GM18861 (cell line): ENCODE measurements around the gene TIMP2.
"Not testable (repeated sequence)": the region's sequence is repeated elsewhere in the genome, so short reads cannot be mapped to it uniquely, and the experiment has no call there.

Experiments
- ATAC-seq: cut with Tn5 transposase; IDR thresholded peaks from one replicate; pipeline ENCODE4 v1.9.1; 2021; ENCODE audit not compliant: unreplicated experiment

The TIMP2 gene, protein sequence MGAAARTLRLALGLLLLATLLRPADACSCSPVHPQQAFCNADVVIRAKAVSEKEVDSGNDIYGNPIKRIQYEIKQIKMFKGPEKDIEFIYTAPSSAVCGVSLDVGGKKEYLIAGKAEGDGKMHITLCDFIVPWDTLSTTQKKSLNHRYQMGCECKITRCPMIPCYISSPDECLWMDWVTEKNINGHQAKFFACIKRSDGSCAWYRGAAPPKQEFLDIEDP

DNA sequence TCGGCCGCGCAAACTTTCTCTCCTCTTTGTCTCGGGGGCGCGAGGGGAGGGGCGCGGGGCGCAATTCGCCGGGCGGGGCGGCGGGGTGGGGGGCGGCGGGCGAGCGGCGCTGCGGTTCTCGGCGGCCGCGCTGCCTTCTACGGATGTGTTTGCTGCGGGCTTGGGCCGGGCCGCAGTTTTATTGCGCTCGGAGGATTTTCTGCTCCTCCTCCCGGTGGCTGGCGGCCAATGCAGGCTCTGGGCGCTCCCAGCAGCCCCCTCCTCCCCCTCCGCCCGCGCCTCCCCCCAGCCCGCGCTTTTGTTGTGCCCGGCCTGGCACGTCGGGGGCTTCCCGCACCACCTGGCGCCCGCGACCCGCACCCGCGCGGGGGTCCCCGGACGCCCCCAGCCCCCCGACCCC, at the start of gene TIMP2:
Gene TIMP2, minus strand, starts transcription at position 154 of the 400 bp plus-strand sequence. CDS start 299 bp downstream, outside the sequence.
- no peak for ATAC-seq

DNA sequence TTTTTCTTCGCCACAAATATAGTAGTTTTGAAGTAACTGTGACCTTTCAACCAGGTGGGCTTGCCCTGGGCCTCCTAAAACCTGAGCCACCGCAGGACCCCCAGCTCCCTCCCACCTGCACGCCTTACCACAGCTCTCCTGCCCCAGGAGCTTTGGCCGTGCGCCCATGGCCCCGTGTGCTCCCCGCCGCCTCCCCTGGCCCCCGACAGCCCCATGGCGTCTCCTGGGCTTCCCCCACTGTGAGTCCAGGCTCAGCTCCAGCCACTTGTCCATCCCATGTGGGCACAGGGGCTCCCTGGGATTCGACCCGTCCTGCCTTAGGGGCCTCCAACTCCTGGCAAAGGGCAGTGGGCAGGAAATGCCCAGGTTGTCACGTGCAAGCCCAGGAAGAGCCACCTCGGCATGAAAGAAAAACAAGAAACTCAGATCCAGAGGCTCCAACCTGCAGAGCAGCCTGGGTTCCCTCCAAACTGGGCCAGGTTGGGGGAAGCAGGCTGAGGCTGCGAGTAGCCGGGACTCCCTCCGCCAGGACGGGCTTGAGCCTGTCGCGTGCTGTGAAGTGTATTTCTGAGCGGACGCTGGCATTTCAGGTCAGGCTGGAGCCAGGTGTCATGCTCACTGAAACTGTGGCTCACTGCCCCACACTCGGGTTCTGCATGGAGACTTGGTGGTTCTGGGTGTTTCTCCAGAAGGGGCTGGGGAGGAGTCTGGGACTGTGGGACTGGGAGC, 48.8 kb upstream of the TIMP2 start:
- ATAC-seq: no peak

DNA sequence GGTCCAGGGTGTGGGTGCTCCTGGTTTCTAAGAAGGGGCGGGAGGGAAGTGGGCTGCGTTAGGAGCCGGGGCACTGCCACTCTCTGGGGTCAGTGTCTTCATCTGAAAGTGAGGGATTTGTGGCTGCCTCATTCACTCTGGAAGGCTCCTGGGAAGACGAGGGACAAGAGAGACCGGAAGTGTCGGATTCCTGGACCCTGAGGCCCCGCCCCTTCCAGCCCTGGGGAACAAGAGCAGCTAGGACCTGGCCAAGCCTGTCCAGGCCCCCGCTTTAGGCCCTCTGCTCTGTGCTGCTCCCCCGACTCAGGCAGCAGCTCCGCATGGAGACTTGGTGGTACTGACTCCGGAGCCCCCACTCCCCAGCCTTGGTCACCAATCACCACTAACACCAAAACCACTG, 48.0 kb upstream of the TIMP2 start:
- ATAC-seq: no peak

DNA sequence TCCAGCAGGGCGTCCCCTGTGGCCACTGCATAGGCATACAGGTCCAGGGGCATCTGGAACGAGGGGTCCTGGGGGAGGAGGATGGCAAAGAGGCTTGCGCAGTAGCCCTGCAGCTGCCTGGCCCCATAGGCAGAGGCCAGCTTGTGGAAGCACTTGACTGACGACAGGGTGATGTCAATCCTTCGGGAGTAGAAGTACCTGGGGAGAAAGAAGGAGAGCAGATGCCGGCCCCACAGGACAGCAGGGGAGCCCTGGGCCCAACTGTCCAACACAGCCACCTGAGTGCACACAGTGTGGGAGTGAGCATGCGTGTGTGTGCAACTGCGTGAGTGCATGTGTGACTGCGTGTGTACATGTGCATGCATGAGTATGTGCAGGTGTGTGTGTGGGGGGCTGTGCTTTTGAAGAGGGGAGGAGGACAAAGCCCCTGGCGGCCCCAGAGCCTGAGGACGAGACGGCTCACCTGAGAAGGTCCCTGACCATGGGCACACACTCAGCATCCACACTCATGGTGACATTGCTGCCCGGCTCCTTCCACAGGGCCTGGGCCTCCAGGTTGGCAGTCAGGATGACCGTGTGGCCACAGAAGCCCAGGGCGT, 47.4 kb upstream of the TIMP2 start:
- no peak for ATAC-seq

DNA sequence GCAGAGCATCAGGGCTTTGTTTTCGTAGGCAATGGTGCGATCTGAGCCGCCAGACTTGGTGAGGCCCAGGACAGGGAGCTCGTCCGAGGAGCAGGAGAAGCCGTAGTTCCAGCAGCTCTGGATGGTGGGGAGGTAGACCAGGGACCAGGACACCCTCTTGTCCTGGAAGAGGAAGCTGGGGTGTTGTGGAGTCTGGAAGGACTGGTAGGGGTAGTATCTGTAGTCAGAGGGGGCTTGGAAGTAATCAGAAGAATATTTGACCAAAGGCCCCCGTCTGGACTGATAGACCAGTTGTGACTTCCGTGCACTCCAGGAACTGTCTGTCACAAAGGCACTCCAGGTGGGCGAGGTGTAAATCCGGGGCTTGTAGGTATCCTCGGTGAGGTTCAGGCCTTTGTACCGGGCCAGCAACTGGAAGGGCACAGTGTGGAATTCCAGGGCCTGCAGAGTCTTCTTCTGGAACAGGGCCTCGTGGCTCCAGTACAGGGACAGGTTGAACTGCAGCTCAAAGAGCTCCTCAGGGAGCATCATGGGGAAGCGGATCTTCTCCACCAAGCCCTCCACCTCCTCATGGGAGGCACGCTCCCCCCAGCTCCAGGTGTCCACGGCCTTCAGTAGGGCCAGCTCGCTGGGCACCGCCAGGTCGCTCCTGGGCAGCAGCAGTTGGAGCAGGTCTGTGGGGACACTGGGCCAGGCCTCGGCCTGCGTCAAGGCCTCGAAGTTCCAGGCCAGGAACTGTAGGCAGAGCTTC, 46.7 kb upstream of the TIMP2 start:
- no peak for ATAC-seq

DNA sequence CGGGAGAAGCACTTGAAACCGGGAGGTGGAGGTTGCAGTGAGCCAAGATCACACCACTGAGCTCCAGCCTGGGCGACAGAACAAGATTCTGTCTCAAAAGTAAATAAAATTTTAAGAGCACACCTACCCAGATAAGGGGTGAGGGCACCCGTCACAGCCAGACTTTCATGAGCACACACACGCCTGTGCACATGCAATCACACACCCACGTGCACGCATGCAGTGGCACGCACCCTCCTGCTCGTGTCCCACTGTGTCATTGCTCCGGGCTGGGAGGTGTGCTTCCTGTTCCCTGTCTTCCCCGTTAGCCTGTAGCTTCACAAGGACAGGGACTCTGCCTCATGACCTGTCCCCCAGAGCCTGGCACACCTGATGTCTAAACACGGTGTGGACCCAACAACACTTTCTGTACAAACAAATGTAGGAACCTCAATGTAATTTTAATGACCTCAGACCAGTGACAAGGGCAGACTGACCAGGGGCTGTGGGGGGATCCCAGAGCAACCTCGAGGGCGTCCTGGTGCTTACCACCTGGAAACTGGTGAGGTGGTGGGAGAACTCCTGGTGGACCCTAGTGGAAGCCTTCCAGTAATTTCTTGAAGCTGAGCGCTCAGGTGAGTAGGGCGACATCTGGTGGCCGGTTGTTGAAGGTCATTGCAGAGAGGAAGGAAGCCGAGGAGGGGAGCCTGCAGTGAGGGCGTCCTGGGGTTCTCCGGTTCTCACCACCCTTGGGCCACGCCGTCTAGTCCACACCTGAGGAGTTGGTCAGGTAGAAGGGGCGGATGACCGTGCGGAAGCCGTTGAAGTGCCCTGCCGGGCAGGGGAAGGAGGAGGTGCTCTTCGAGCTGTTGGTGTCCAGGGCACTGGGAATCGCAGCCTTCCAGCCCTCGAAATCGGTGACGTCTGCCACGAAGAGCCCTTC, 45.9 kb upstream of the TIMP2 start:
- ATAC-seq: no peak

DNA sequence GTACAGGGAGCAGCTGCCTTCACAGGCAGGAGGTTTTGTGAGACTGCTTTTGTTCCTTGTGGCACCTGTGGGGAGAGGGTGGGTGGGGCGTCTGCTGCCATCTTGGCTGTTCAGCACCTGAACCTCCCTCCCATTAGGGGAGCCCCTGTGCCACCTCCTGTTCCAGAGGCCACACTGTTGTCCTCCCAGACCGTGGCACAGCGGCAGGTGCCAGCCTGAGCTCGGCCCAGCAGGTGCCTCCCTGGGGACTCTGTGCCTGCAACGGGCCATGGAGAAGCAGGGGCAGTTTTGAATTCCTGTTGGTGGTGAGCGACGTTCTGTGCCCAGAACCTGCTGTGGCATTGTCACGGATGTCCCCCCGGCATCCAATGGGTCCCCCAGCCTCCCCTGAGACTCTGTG, 44.7 kb upstream of the TIMP2 start:
- ATAC-seq: no peak

DNA sequence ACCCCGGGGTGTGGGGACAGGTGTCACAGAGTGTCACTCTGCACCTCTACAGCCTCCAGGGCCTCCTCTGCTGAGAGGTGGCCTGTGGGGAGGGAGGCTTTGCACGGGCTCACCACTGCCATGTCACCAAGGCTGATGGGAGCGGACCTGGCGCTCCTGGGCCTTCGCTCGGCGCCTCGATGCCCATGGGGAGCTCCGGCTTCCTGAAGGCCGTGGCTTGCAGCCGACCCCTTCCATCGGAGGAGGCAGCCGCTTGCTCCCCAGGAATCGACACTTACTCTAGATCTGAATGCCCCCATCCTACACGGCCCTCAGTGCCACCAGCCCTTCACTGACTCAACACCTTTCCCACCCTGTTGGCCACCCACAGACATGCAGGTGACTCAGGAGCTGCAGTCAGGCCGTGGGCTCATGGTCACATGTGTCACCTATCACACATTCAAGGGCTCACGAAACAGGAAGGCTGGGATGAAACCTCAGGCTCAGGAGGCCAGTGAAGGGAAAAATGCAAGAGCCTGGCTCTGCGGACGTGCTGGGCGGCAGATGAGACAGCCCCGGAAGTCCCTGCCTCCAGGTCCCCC, 42.7 kb upstream of the TIMP2 start:
- no peak for ATAC-seq

DNA sequence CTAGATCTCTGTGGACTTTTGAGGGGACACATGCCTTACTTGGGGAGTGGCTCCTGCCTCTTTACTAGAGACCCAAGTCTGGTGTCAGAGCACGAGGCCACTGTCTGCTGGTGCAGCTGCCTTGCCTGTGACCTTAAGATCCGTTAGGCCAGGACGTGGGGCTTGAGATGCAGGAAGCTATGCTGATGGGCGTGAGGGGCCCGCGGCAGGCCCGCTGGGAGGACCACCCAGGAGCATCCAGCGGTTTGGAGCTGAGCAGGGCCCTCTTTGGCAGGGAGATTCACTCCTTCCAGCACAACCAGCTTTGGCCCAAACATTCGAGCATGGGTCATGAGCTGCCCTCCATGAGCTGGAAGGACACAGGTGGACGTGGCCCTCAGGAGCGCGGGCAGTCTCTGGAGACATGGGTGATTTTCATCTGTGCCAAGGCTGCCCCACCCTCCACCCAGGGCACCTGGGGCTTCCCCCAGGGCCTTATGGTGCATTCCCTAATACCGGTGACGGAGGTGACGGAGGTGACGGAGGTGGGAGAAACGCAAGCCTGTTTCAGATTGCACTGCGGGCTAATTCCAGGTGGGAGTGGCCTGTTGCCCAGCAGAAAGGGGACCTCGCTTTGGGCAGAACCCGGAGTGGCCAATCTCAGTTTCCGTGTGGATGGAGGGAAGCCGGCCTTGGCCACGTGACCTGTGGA, 41.9 kb upstream of the TIMP2 start:
- no peak for ATAC-seq

DNA sequence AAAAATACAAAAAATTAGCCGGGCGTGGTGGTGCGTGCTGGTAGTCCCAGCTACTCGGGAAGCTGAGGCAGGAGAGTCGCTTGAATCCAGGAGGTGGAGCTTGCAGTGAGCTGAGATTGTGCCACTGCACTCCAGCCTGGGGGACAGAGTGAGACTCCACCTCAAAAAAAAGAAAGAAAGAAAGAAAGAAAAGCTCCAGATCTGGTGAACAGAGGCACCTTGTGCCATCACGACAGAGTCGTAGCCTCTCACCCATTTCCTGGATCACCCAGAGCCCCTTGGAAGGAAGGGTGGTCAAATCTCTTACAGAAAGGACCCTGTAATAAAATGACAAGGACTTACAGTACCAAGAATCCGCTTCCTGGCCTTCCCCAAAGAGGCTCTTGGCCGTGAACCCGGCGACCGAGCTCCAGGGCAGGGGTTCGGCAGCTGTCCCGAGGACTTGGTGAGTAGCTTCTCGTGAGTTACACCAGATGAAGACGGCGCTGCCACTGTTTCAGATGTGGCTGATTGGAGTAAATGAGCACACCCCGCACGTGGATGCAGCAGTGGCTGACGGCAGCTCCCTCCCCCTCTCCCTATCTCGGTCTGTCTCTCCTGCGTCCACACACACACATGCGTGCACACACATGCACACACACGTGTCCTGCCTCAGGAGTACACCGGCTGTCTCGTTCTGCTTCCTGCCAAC, 41.1 kb upstream of the TIMP2 start:
- ATAC-seq: no peak

DNA sequence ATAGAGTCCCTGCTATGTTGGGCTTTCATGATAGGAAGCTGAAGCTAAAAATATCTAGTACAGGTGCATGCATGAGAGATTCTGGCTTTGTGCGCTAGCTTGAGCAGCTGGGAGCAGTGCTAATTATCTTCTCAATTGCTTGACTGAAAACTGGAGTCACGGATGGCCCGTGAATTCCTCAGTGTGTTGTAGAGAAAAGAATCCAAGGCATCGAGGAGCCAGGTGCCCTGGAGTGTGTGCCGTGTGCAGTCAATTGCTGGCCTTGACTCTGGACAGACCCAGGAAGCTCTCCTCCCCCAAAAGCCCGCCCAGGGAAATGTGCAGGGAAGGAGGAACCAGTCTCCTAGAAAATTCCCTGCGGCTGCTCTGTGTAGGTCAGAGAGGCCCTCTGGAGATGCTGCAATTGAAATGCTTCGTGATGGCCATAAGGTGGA, 40.3 kb upstream of the TIMP2 start:
- no peak for ATAC-seq

DNA sequence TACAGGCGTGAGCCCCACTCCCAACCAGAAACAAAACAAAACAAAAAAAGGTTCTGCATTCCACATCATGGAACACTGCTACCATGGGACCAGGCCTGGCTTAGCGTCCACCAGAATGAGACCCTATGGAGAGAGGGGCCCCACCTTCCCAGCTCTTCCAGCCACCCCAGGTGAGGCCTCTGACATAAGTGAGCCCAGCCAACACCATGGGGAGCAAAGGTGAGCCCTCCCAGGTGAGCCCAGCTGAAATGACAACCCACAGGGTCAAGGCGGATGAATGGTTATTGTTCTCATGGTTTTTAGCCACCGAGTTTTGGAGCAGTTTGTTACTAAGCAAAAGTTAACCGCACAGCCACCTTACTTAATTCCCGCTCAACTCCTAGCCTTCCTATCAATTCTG, 38.2 kb upstream of the TIMP2 start:
- ATAC-seq: no peak

DNA sequence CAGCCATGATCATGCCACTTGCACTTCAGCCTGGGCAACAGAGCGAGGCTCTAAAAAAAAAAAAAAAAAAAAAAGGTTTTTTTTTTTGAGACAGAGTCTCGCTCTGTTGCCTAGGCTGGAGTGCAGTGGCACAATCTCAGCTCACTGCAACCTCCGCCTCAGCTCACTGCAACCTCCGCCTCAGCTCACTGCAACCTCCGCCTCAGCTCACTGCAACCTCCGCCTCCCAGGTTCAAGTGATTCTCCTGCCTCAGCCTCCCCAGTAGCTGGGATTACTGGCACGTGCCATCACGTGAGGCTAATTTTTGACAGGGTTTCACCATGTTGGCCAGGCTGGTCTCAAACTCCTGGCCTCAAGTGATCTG, 37.8 kb upstream of the TIMP2 start:
- ATAC-seq: not testable (repeated sequence)

DNA sequence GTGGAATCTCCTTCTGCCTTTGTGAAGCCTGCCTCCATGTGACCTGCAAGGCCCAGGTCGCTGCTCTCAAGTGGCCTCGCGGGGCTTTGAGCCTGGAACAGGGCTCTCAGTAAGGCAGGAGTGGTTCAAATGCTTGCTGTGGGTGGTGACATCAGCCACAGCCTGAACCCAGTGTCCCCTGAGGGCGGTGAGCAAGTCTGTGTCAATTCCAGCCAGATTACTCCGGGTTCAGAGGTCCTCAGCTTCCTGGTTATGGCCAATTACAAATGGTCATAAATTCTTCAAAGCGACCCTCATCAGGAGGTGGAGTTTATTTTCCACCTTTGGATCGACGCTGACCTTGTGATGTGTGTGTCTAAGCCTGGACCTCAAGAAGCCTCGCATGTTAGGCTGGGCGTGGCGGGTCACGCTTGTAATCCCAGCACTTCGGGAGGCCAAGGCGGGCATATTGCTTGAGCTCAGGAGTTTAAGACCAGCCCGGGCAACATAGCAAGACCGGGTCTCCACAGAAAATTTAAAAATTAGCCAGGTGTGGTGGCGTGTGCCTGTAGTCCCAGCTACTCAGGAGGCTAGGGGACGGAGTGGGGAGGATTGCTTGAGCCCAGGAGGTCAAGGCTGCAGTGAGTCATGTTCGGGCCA, 37.3 kb upstream of the TIMP2 start:
- no peak for ATAC-seq

DNA sequence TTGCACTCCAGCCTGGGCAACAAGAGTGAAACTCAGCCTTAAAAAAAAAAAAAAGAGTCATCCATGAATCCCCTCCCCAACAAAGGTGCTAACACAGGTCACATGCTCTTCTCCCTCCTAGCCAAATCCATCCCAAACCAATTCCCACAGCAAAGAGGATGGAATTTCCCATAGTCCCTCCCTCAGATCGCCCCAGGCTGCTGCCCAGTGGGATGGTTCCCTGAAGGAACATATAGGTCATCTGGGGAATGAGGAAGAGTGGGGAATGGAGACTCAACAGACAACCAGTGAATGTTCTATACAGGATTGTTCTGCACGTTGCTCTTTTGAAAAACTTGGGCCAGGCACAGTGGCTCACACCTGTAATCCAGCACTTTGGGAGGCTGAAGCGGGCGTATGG, 36.4 kb upstream of the TIMP2 start:
- no peak for ATAC-seq

DNA sequence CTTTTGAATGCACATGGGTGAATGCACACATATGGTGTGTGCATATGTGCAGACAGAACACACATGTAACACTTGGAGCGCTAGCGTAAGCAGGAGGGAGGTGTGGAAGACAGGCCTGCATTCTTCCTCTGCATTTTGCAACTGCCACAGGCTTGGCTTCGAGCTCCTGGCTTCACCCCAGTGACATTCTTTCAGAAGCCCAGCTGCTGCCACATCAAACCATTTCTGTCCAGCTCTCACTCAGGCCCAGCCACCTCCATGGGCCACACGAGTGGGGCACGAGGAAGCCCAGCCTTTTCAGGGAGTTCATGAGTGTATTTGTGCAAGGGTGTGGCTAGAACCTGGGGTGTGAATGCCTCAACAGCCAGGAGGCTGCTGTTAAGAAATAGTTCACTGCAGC, 35.7 kb upstream of the TIMP2 start:
- no peak for ATAC-seq

DNA sequence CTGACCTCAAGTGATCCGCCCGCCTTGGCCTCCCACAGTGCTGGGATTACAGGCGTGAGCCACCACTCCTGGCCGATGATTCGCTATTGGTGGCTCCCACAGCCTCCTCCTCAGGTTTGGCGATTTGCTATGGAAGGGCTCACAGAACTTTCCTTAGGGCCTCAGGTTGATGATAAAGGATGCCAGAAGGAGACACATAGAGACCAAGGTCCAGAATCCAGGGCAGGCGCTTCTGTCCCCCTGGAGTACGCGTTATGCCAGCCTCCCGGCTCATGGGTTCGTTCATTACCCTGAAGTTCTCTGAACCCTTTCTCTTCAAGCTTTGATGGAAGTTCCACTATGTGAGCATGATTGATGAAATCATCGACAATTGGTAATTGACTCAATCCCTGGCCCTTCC, 34.6 kb upstream of the TIMP2 start:
- no peak for ATAC-seq

DNA sequence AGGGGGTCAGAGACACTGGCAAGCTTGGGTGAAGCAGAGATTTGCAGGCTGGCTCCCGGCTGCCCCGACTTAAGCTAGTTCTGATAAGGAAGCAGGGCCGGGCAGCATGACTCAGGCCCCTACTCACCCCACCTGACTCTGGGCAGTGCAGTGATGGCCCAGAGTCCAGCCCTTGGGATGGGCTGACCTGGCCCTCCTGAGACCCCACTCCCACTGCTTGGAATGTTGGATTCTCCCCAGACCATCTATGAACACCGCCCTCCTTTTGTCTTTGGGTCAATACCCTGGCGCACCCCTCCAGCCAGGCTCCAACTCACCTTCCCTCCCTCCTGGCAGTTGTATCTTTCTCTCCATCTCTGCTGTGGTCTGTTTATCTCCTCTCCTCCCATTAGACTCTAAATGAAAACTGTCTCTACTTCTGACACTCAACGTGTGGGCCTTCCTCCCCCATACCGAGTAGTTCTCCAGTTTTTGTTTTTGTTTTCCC, 33.5 kb upstream of the TIMP2 start:
- ATAC-seq: no peak

DNA sequence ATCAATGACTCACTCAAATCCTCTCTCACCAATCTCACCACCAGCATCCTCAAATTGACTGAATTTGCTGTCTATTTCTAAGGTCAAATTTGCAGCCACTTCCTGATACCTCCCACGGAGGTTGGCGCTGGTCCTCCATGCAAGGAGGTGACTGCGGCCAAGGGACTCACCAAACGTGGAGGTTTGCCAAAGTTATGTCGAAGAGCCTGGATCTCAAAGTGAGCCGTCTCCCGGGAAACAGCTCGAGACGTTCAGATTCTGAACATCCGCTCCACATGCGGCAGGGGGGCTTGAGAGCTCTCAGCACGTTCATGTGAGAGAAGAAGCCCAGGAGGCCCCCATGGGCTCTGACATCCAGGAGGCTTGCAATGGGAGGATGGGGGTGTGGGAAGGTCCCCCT, 31.9 kb upstream of the TIMP2 start:
- no peak for ATAC-seq
